H9 (cell line): Measurements from ENCODE around the gene PPM1M. TPM values are rescaled to one million over a fixed set of nuclear protein-coding genes. Genes with fewer than 3 reads are reported as not detected.

Experiments
- DNase-seq: peaks from one replicate; pipeline ENCODE4 v3.0.0-alpha.2; 2017
- H2AFZ ChIP-seq: one replicate; pipeline ENCODE4 v1.6.1; 2013; ENCODE audit warnings: mild to moderate bottlenecking, low read length, control low read depth, moderate library complexity
- H2AK5ac ChIP-seq: 2 replicates; pipeline ENCODE4 v1.6.1; 2013; ENCODE audit warnings: low read length, control low read depth, mixed read lengths; ENCODE audit not compliant: insufficient read length
- H2BK120ac ChIP-seq: one replicate; pipeline ENCODE4 v1.6.1; 2013; ENCODE audit warnings: low read depth, mild to moderate bottlenecking, low read length, control low read depth, inconsistent platforms; ENCODE audit not compliant: poor library complexity, severe bottlenecking
- H2BK12ac ChIP-seq: 2 replicates; pipeline ENCODE4 v1.6.1; 2013; ENCODE audit warnings: low read length, control low read depth, mixed read lengths, low read depth; ENCODE audit not compliant: insufficient read length
- H2BK15ac ChIP-seq: 2 replicates; pipeline ENCODE4 v1.6.1; 2013; ENCODE audit warnings: low read depth, low read length, control low read depth
- H2BK20ac ChIP-seq: one replicate; pipeline ENCODE4 v1.6.1; 2013; ENCODE audit warnings: low read depth, mild to moderate bottlenecking, low read length, control low read depth, inconsistent platforms; ENCODE audit not compliant: poor library complexity, severe bottlenecking
- H2BK5ac ChIP-seq: 2 replicates; pipeline ENCODE4 v1.6.1; 2013; ENCODE audit warnings: low read length, control low read depth, mixed read lengths; ENCODE audit not compliant: insufficient read length
- H3K14ac ChIP-seq: 2 replicates; pipeline ENCODE4 v1.6.1; 2013; ENCODE audit warnings: low read length, control low read depth; ENCODE audit not compliant: insufficient read depth
- H3K18ac ChIP-seq: 2 replicates; pipeline ENCODE4 v1.6.1; 2013; ENCODE audit warnings: low read depth, mild to moderate bottlenecking, mixed read lengths, low read length, control low read depth; ENCODE audit not compliant: insufficient read length
- H3K23ac ChIP-seq: 2 replicates; pipeline ENCODE4 v1.6.1; 2013; ENCODE audit warnings: low read length, control low read depth, mixed read lengths, low read depth; ENCODE audit not compliant: insufficient read length
- H3K23me2 ChIP-seq: 2 replicates; pipeline ENCODE4 v1.6.1; 2013; ENCODE audit warnings: low read depth, mild to moderate bottlenecking, mixed read lengths, low read length, control low read depth; ENCODE audit not compliant: insufficient read length, poor library complexity, severe bottlenecking
- H3K27ac ChIP-seq: 2 replicates; pipeline ENCODE4 v1.5.1; 2013; ENCODE audit warnings: low read length, control low read depth, mixed read lengths, low read depth; ENCODE audit not compliant: insufficient read length
- H3K27me3 ChIP-seq: 2 replicates; pipeline ENCODE4 v1.6.1; 2013; ENCODE audit warnings: low read length, control low read depth, inconsistent platforms; ENCODE audit not compliant: insufficient read depth
- H3K4ac ChIP-seq: 2 replicates; pipeline ENCODE4 v1.6.1; 2013; ENCODE audit warnings: low read depth, mild to moderate bottlenecking, control low read depth, inconsistent platforms, low read length, moderate library complexity
- H3K4me1 ChIP-seq: 2 replicates; pipeline ENCODE4 v1.6.1; 2013; ENCODE audit warnings: low read length, control low read depth, inconsistent platforms; ENCODE audit not compliant: insufficient read depth
- H3K4me2 ChIP-seq: 2 replicates; pipeline ENCODE4 v1.6.1; 2013; ENCODE audit warnings: low read length, control low read depth, mixed read lengths; ENCODE audit not compliant: insufficient read length, insufficient read depth
- H3K56ac ChIP-seq: 2 replicates; pipeline ENCODE4 v1.6.1; 2013; ENCODE audit warnings: low read depth, mild to moderate bottlenecking, mixed read lengths, low read length, control low read depth; ENCODE audit not compliant: insufficient read length
- H3K79me1 ChIP-seq: 2 replicates; pipeline ENCODE4 v1.6.1; 2013; ENCODE audit warnings: low read depth, mild to moderate bottlenecking, moderate library complexity, low read length, control low read depth, inconsistent platforms; ENCODE audit not compliant: insufficient read depth, poor library complexity, severe bottlenecking
- H3K79me2 ChIP-seq: 2 replicates; pipeline ENCODE4 v1.6.1; 2013; ENCODE audit warnings: low read length, control low read depth, inconsistent platforms; ENCODE audit not compliant: insufficient read depth
- H3K9ac ChIP-seq: 2 replicates; pipeline ENCODE4 v1.6.1; 2013; ENCODE audit warnings: low read length, control low read depth, mixed read lengths; ENCODE audit not compliant: insufficient read length; ENCODE audit errors: extremely low read depth
- H3K9me3 ChIP-seq: one replicate; pipeline ENCODE4 v1.6.1; 2013; ENCODE audit warnings: low read depth, low read length, inconsistent platforms; ENCODE audit not compliant: control insufficient read depth
- H3T11ph ChIP-seq: one replicate; pipeline ENCODE4 v1.6.1; 2013; ENCODE audit warnings: mild to moderate bottlenecking, low read length, control low read depth, inconsistent platforms
- H4K20me1 ChIP-seq: one replicate; pipeline ENCODE4 v1.6.1; 2013; ENCODE audit not compliant: control insufficient read depth, insufficient read length, insufficient read depth
- H4K5ac ChIP-seq: 2 replicates; pipeline ENCODE4 v1.6.1; 2013; ENCODE audit warnings: low read depth, mild to moderate bottlenecking, mixed read lengths, low read length, control low read depth; ENCODE audit not compliant: insufficient read length
- H4K8ac ChIP-seq: replicated peaks from 2 replicates; pipeline ENCODE4 v1.6.1; 2013; ENCODE audit warnings: low read length, control low read depth, mixed read lengths, low read depth; ENCODE audit not compliant: insufficient read length
- H4K91ac ChIP-seq: 2 replicates; pipeline ENCODE4 v1.6.1; 2013; ENCODE audit warnings: low read depth, mild to moderate bottlenecking, moderate library complexity, mixed read lengths, low read length, control low read depth; ENCODE audit not compliant: insufficient read length
- H3K27ac Mint-ChIP-seq, 3 experiments: 2 replicates in 2 of 3; 3 replicates in 1 of 3; pipeline ENCODE4 v1.8.0; 2020 to 2021; ENCODE audit warnings: mixed read lengths in 3 of 3, mild to moderate bottlenecking in 1 of 3, moderate library complexity in 1 of 3
- H3K27me3 Mint-ChIP-seq: 2 replicates; pipeline ENCODE4 v1.8.0; 2021; ENCODE audit warnings: low read depth, mild to moderate bottlenecking, moderate library complexity, mixed read lengths
- H3K36me3 Mint-ChIP-seq, 3 experiments: 2 replicates in 2 of 3; 3 replicates in 1 of 3; pipeline ENCODE4 v1.8.0; 2020 to 2021; ENCODE audit warnings: low read depth in 3 of 3, mixed read lengths in 3 of 3; ENCODE audit not compliant: insufficient read depth in 1 of 3
- H3K4me1 Mint-ChIP-seq, 2 experiments: 2 replicates each; pipeline ENCODE4 v1.8.0; 2020; ENCODE audit warnings: mixed read lengths in 2 of 2
- H3K4me3 Mint-ChIP-seq, 2 experiments: 2 replicates in 1 of 2; 3 replicates in 1 of 2; pipeline ENCODE4 v1.8.0; 2020 to 2021; ENCODE audit warnings: mild to moderate bottlenecking in 2 of 2, mixed read lengths in 2 of 2, moderate library complexity in 1 of 2
- H3K9me3 Mint-ChIP-seq, 2 experiments: 2 replicates in 1 of 2; 3 replicates in 1 of 2; pipeline ENCODE4 v1.8.0; 2020; ENCODE audit warnings: mild to moderate bottlenecking in 2 of 2, mixed read lengths in 2 of 2, moderate library complexity in 1 of 2
- CTCF ChIP-seq: fragments of 200-600 bp; sonication (generic); conservative IDR thresholded peaks from 3 replicates; pipeline ENCODE4 v1.8.0; 2021; ENCODE audit warnings: antibody characterized with exemption, mild to moderate bottlenecking
- total RNA-seq: library from RNA; stranded (reverse); gene quantifications from 2 replicates; pipeline ENCODE4 v1.2.1, GENCODE V29; 2021

PPM1M gene
- total RNA-seq, 1 experiment from 2014 or later: 7.4 TPM

- Histone ChIP-seq H3K4me1 (no peaks in the 10 kb centered on the region; the same call in 1 of the 2 replicates), H4K5ac (no peak overlapping the region), H3K4me2 (no peak overlapping the region), H3K56ac (no peak overlapping the region), H2BK120ac (no peak overlapping the region), H2BK20ac (no peak overlapping the region), H3K9ac (no peak overlapping the region), H4K20me1 (peaks cover 3% of the 10 kb centered on the region), H2BK5ac (no peak overlapping the region), H3K23me2 (no peaks in the 10 kb centered on the region), H3K18ac (no peak overlapping the region), H3K27me3 (no peaks in the 10 kb centered on the region), H3K79me1 (no peaks in the 10 kb centered on the region), H3K4ac (no peak overlapping the region), H4K91ac (no peak overlapping the region), H2BK15ac (no peak overlapping the region), H3K14ac (no peak overlapping the region), H3K9me3 (no peaks in the 10 kb centered on the region), H3K79me2 (no peaks in the 10 kb centered on the region), H3K27ac (no peak overlapping the region), H2BK12ac (no peak overlapping the region), H2AFZ (no peak overlapping the region), H2AK5ac (no peak overlapping the region), H3K23ac (no peak overlapping the region), H3T11ph (no peak overlapping the region), H4K8ac (no peak overlapping the region)
- H3K27ac Mint-ChIP-seq: no peak overlapping the region
- H3K4me3 Mint-ChIP-seq: no peak overlapping the region
- H3K27me3 Mint-ChIP-seq: no peaks in the 10 kb centered on the region
- no peak for DNase-seq
- peaks cover 2 to 4% of the 10 kb centered on the region in 2 experiments; a peak in 3 of 4 replicates for H3K4me1 Mint-ChIP-seq
- TF ChIP-seq CTCF: no peak
- H3K36me3 Mint-ChIP-seq: peaks cover 26 to 72% (median 66%) of the 10 kb centered on the region in 3 experiments; a peak in 6 of 7 replicates
- no peaks in the 10 kb centered on the region for H3K9me3 Mint-ChIP-seq
Measured at GRCh38 chr3:52213901-52214300, 31.7 kb upstream of the PPM1M start.
